ENCODE data around the gene MS4A10. TPM values are rescaled to one million over a fixed set of nuclear protein-coding genes. Genes with fewer than 3 reads are reported as not detected.

The MS4A10 gene
- total and polyA plus RNA-seq, 9 donors, result 0.36 TPM; not detected in 8

GRCh38 chr11:60834742-60835533, 49.8 kb downstream of the MS4A10 start:
- intact Hi-C loops (cut with DNase I), result loop anchor here in 3 of 4 donors (5.0 to 10.0 kb wide), 5 partner anchors 57 to 340 kb away; no protein-coding TSS in a partner anchor
- Histone ChIP-seq H3K4me3 (no peak overlapping the region), H3K27ac (no peak overlapping the region), H3K36me3 (no peaks in the 10 kb centered on the region), H3K27me3 (no peaks in the 10 kb centered on the region), H3K9me3 (no peaks in the 10 kb centered on the region), H3K4me1 (ENCODE audit: insufficient read depth) (no peaks in the 10 kb centered on the region)
- TF ChIP-seq, protein P1, sequence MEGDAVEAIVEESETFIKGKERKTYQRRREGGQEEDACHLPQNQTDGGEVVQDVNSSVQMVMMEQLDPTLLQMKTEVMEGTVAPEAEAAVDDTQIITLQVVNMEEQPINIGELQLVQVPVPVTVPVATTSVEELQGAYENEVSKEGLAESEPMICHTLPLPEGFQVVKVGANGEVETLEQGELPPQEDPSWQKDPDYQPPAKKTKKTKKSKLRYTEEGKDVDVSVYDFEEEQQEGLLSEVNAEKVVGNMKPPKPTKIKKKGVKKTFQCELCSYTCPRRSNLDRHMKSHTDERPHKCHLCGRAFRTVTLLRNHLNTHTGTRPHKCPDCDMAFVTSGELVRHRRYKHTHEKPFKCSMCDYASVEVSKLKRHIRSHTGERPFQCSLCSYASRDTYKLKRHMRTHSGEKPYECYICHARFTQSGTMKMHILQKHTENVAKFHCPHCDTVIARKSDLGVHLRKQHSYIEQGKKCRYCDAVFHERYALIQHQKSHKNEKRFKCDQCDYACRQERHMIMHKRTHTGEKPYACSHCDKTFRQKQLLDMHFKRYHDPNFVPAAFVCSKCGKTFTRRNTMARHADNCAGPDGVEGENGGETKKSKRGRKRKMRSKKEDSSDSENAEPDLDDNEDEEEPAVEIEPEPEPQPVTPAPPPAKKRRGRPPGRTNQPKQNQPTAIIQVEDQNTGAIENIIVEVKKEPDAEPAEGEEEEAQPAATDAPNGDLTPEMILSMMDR (IDR thresholded peaks at IDR 0.05), result no peak
- no peak for TF ChIP-seq POLR2A (IDR thresholded peaks at IDR 0.05)
- TF ChIP-seq EP300 (IDR thresholded peaks at IDR 0.05), result no peak
- 60 to 64% (median 61%) methylated on average over 7 of the region's 7 CpGs for WGBS, 3 donors
- no peak for DNase-seq

DNA sequence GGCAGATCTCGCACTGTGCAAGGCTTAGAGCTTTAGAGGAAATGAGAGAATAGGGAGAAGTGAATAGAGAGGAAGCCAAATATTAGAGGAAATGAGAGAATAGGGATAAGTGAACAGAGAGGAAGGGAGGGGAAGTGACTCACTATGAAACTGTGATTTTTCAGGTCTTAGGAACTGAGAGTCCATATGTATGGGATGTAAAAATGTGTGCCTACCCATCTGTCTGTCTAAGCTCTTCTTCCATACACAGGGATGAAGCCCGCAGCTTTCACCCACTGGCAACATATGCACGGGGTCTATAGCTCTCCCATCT, 50.4 kb downstream of the MS4A10 start:
- Histone ChIP-seq H3K27ac (no peak overlapping the region), H3K4me1 (ENCODE audit: insufficient read depth) (peaks cover 2% of the 10 kb centered on the region), H3K27me3 (no peaks in the 10 kb centered on the region), H3K4me3 (no peak overlapping the region), H3K9me3 (no peaks in the 10 kb centered on the region), H3K36me3 (no peaks in the 10 kb centered on the region)
- 79 to 84% (median 83%) methylated on average over 3 of the region's 3 CpGs for WGBS, 3 donors
- intact Hi-C loops (cut with DNase I), result loop anchor here in 2 of 4 donors (10.0 kb wide), 2 partner anchors 289 to 339 kb away; no protein-coding TSS in a partner anchor
- no peak for DNase-seq
- TF ChIP-seq POLR2A (IDR thresholded peaks at IDR 0.05) (no peak), EP300 (IDR thresholded peaks at IDR 0.05) (no peak)
- TF ChIP-seq, protein P1 (IDR thresholded peaks at IDR 0.05), result no peak

- no peaks in the 10 kb centered on the region for H3K9me3 ChIP-seq
- no peak for TF ChIP-seq EP300 (IDR thresholded peaks at IDR 0.05)
- TF ChIP-seq POLR2A (IDR thresholded peaks at IDR 0.05), result no peak
- TF ChIP-seq, protein P1 (IDR thresholded peaks at IDR 0.05), result no peak
- H3K36me3 ChIP-seq, result no peaks in the 10 kb centered on the region
- H3K27ac ChIP-seq, result no peak overlapping the region
- H3K4me3 ChIP-seq, result no peak overlapping the region
- no peak for DNase-seq
- 54 to 64% (median 57%) methylated on average over 9 of the region's 9 CpGs for WGBS, 3 donors
- intact Hi-C loops (cut with DNase I), result loop anchor here in 2 of 4 donors (10.0 kb wide), 2 partner anchors 288 to 338 kb away; no protein-coding TSS in a partner anchor
- H3K27me3 ChIP-seq, result no peaks in the 10 kb centered on the region
- peaks cover 10% of the 10 kb centered on the region for H3K4me1 ChIP-seq (ENCODE audit: insufficient read depth)
Observed at GRCh38 chr11:60836866-60837515, 51.9 kb downstream of the MS4A10 start.

DNA sequence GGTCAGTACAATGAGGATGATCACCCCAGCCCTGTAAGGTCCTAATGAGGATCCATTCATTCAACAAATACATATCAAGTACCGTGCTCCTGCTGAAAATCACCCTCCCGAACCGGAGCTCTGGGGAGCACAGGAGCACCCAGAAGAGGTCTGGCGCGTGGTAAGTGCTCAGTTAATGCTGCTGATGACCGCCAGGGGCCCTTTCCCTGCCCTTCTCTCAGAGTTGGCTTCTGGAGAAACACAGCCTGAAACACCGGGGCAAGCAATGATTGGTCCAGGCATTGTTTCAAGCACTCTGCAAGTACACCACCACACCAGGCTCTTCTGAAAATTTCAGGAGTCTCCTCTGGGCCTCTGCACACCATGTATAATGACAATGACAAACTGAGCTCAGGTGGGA, 53.0 kb downstream of the MS4A10 start:
- intact Hi-C loops (cut with DNase I), result loop anchor here in 2 of 4 donors (10.0 kb wide), 2 partner anchors 287 to 337 kb away; no protein-coding TSS in a partner anchor
- peaks cover 10% of the 10 kb centered on the region for H3K4me1 ChIP-seq (ENCODE audit: insufficient read depth)

More for the DNA sequence above, 53.0 kb downstream of the MS4A10 start:
- no peak for DNase-seq
- TF ChIP-seq EP300 (IDR thresholded peaks at IDR 0.05), result no peak
- no peak for TF ChIP-seq POLR2A (IDR thresholded peaks at IDR 0.05)
- TF ChIP-seq, protein P1 (IDR thresholded peaks at IDR 0.05), result no peak
- no peaks in the 10 kb centered on the region for H3K36me3 ChIP-seq
- WGBS, 3 donors, result 65 to 81% (median 76%) methylated on average over 7 of the region's 7 CpGs
- H3K27ac ChIP-seq, result no peak overlapping the region
- no peaks in the 10 kb centered on the region for H3K9me3 ChIP-seq
- no peak overlapping the region for H3K4me3 ChIP-seq
- H3K27me3 ChIP-seq, result no peaks in the 10 kb centered on the region
